A549 treated with CORT108297 at 1 μM for 4 hours (cell line): Measurements from ENCODE around the gene TMEM191C. TPM values are rescaled to one million over a fixed set of nuclear protein-coding genes. Genes with fewer than 3 reads are reported as not detected.

Source experiments
- total RNA-seq: library from RNA; stranded (reverse); fragments of 200-300 nt; extraction: Qiagen RNA extraction; gene quantifications from 5 replicates; pipeline ENCODE4 v1.2.3, GENCODE V29; 2022

TMEM191C gene
- 0.65 to 2.0 TPM (median 1.4 TPM) in 5 replicates for total RNA-seq

GRCh38 chr22:21467337-21468193 lies at the start of gene TMEM191C:
Gene TMEM191C (plus strand): TSS chr22:21467387. CDS start chr22:21467460, 73 bp downstream.

Other genes with a start within 250 kb of the TMEM191C start
- 0.29 to 0.62 TPM (median 0.51 TPM) in 5 replicates for gene RIMBP3B, start 83.6 kb upstream of the TMEM191C start, total RNA-seq
- gene HIC2, start 50.0 kb upstream of the TMEM191C start, total RNA-seq, result 2.1 to 3.2 TPM (median 2.7 TPM) in 5 replicates
- 0.13 to 0.23 TPM (median 0.18 TPM) in 5 replicates for gene RIMBP3C, start 84.1 kb downstream of the TMEM191C start, total RNA-seq
- 61.4 to 75.2 TPM (median 63.1 TPM) in 5 replicates for gene UBE2L3, start 100.3 kb downstream of the TMEM191C start, total RNA-seq
- 33.7 to 60.7 TPM (median 58.8 TPM) in 5 replicates for gene YDJC, start 162.6 kb downstream of the TMEM191C start, total RNA-seq
- gene CCDC116, start 165.4 kb downstream of the TMEM191C start, total RNA-seq, result 0.05 to 0.06 TPM (median 0.06 TPM) in 3 of 5 replicates, not detected in the others
- gene SDF2L1, start 174.9 kb downstream of the TMEM191C start, total RNA-seq, result 36.4 to 66.6 TPM (median 58.1 TPM) in 5 replicates
- 17.6 to 23.3 TPM (median 22.6 TPM) in 5 replicates for gene PPIL2, start 198.6 kb downstream of the TMEM191C start, total RNA-seq